A673 (cell line): Measurements from ENCODE around the gene FAM110D. TPM values are rescaled to one million over a fixed set of nuclear protein-coding genes. Genes with fewer than 3 reads are reported as not detected.

Experiments used
- BruUV-seq: library from RNA; stranded (reverse); fragments of 400-500 nt; replicated peaks from 2 replicates; lab custom pipeline; 2021; lab: Mats Ljungman, UMichigan
- CTCF ChIA-PET: fragments of 300-600 bp; sonication (Branson Sonifier 250); formaldehyde crosslinking; loops from one replicate; lab custom pipeline; 2022; ENCODE audit warnings: antibody characterized with exemption; lab: Charles Lee
- POLR2A ChIA-PET: fragments of 300-600 bp; sonication (Branson Sonifier 250); formaldehyde crosslinking; loops from one replicate; lab custom pipeline; 2022; ENCODE audit warnings: antibody characterized with exemption; ENCODE audit not compliant: low non-redundant PET; lab: Charles Lee
- DNase-seq: peaks from one replicate; pipeline ENCODE4 v3.0.0-alpha.2; 2015; ENCODE audit warnings: low spot score
- H3K27ac ChIP-seq: fragments of 200-600 bp; sonication (generic); 2 replicates; pipeline ENCODE4 v1.5.1; 2016; ENCODE audit warnings: mixed run types, low read depth, mild to moderate bottlenecking, mixed read lengths, antibody characterized with exemption, low read length; ENCODE audit not compliant: poor library complexity, severe bottlenecking
- H3K27me3 ChIP-seq: fragments of 200-600 bp; sonication (generic); replicated peaks from 2 replicates; pipeline ENCODE4 v1.6.1; 2017; ENCODE audit warnings: mixed run types, low read depth, mild to moderate bottlenecking, mixed read lengths, antibody characterized with exemption, low read length; ENCODE audit not compliant: insufficient read depth, poor library complexity
- H3K36me3 ChIP-seq: fragments of 200-600 bp; sonication (generic); 2 replicates; pipeline ENCODE4 v1.6.1; 2016; ENCODE audit warnings: mixed run types, mild to moderate bottlenecking, mixed read lengths, antibody characterized with exemption, low read length; ENCODE audit not compliant: insufficient read depth, poor library complexity, severe bottlenecking
- H3K4me1 ChIP-seq: fragments of 200-600 bp; sonication (generic); 2 replicates; pipeline ENCODE4 v1.6.1; 2017; ENCODE audit warnings: mixed run types, mild to moderate bottlenecking, mixed read lengths, antibody characterized with exemption, low read length; ENCODE audit not compliant: insufficient read depth, poor library complexity, severe bottlenecking
- H3K4me3 ChIP-seq: fragments of 200-600 bp; sonication (generic); 2 replicates; pipeline ENCODE4 v1.5.1; 2016; ENCODE audit warnings: low read depth, mixed run types, mild to moderate bottlenecking, mixed read lengths, low read length; ENCODE audit not compliant: poor library complexity, severe bottlenecking
- H3K9me3 ChIP-seq: fragments of 200-600 bp; sonication (generic); 2 replicates; pipeline ENCODE4 v1.6.1; 2016; ENCODE audit warnings: mixed run types, low read depth, mild to moderate bottlenecking, mixed read lengths, antibody characterized with exemption, low read length; ENCODE audit not compliant: poor library complexity, severe bottlenecking
- EZH2 ChIP-seq: fragments of 200-600 bp; sonication (generic); IDR thresholded peaks from 2 replicates; pipeline ENCODE4 v1.6.1; 2017; ENCODE audit warnings: borderline replicate concordance, low read depth, mild to moderate bottlenecking, mixed read lengths, antibody characterized with exemption, low read length; ENCODE audit not compliant: poor library complexity, severe bottlenecking
- intact Hi-C: fragments of 100-400 bp; cut with micrococcal nuclease; formaldehyde crosslinking; loops from one replicate; pipeline ENCODE4 v1.10.0; 2022; ENCODE audit not compliant: unreplicated experiment
- total RNA-seq: library from RNA; stranded (reverse); gene quantifications from 2 replicates; pipeline ENCODE4 v1.2.3, GENCODE V29; 2021
- TF ChIP-seq, protein P1 (sequence below): fragments of 300-800, 200-600 bp; sonication (generic); conservative IDR thresholded peaks from 2 replicates; pipeline ENCODE4 v1.5.1; 2017; ENCODE audit warnings: low read depth, mild to moderate bottlenecking, antibody characterized with exemption, low read length, moderate library complexity, mixed read lengths

FAM110D gene
- total RNA-seq, 1 experiment from 2014 or later = 0.64 TPM

GRCh38 chr1:26166719-26167281, 7.9 kb downstream of the FAM110D start:
- peaks cover 4% of the 10 kb centered on the region for H3K36me3 ChIP-seq
- no peak overlapping the region for H3K4me3 ChIP-seq
- intact Hi-C loops = loop anchor here (5.0 kb wide), 1 partner anchor 156 kb away; no protein-coding TSS in a partner anchor
- TF ChIP-seq EZH2 = no peak
- TF ChIP-seq, protein P1, sequence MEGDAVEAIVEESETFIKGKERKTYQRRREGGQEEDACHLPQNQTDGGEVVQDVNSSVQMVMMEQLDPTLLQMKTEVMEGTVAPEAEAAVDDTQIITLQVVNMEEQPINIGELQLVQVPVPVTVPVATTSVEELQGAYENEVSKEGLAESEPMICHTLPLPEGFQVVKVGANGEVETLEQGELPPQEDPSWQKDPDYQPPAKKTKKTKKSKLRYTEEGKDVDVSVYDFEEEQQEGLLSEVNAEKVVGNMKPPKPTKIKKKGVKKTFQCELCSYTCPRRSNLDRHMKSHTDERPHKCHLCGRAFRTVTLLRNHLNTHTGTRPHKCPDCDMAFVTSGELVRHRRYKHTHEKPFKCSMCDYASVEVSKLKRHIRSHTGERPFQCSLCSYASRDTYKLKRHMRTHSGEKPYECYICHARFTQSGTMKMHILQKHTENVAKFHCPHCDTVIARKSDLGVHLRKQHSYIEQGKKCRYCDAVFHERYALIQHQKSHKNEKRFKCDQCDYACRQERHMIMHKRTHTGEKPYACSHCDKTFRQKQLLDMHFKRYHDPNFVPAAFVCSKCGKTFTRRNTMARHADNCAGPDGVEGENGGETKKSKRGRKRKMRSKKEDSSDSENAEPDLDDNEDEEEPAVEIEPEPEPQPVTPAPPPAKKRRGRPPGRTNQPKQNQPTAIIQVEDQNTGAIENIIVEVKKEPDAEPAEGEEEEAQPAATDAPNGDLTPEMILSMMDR = no peak
- no peak for DNase-seq
- H3K27me3 ChIP-seq = no peaks in the 10 kb centered on the region
- H3K27ac ChIP-seq = no peak overlapping the region
- BruUV-seq = no TSS peak
- H3K9me3 ChIP-seq = no peaks in the 10 kb centered on the region
- peaks cover 26% of the 10 kb centered on the region for H3K4me1 ChIP-seq
- POLR2A ChIA-PET = no interaction called here
- CTCF ChIA-PET = no interaction called here

- BruUV-seq = no TSS peak
- Histone ChIP-seq H3K27me3 (no peaks in the 10 kb centered on the region), H3K9me3 (no peaks in the 10 kb centered on the region), H3K27ac (peak within 1 kb of the TSS; percentile 94), H3K4me1 (peaks cover 22% of the 10 kb centered on the region), H3K36me3 (peaks cover 4% of the 10 kb centered on the region), H3K4me3 (peak within 1 kb of the TSS; percentile 91)
- TF ChIP-seq EZH2 = no peak
- TF ChIP-seq, protein P1 = no peak
- intact Hi-C loops = loop anchor here (5.0 kb wide), 1 partner anchor 154 kb away; no protein-coding TSS in a partner anchor
- POLR2A ChIA-PET = no interaction called here
- DNase-seq = no peak
- CTCF ChIA-PET = interaction anchor here (0.6 to 1.6 kb wide), 2 partner anchors 16 to 112 kb away, joined by 5 to 6 read pairs; no protein-coding TSS in a partner anchor
Measured at GRCh38 chr1:26168410-26169197, 9.7 kb downstream of the FAM110D start, which contains the start of gene C1orf232. TSS of gene C1orf232 (minus strand) at chr1:26168963. CDS start at chr1:26168499, 464 bp downstream.

- intact Hi-C loops = loop anchor here (5.0 kb wide), 1 partner anchor 153 kb away; no protein-coding TSS in a partner anchor
- DNase-seq = no peak
- H3K9me3 ChIP-seq = no peaks in the 10 kb centered on the region
- peak overlapping the region; percentile 91 for H3K4me3 ChIP-seq
- no peaks in the 10 kb centered on the region for H3K27me3 ChIP-seq
- TF ChIP-seq, protein P1 = no peak
- no peak for TF ChIP-seq EZH2
- H3K4me1 ChIP-seq = peaks cover 22% of the 10 kb centered on the region
- peaks cover 4% of the 10 kb centered on the region for H3K36me3 ChIP-seq
- ChIA-PET CTCF (interaction anchor here (0.6 to 1.6 kb wide), 5 partner anchors 13 to 152 kb away, joined by 4 to 11 read pairs (median 5); partner anchors contain the start of gene CEP85), POLR2A (interaction anchor here (0.6 kb wide), 1 partner anchor 106 kb away, joined by 5 read pairs; no protein-coding TSS in a partner anchor)
- H3K27ac ChIP-seq = no peak overlapping the region
- no TSS peak for BruUV-seq
Measured at GRCh38 chr1:26169198-26169554, 10.3 kb downstream of the FAM110D start.
